LNCaP clone FGC (cell line): Measurements from ENCODE around the gene MEPCE.
"Not testable (repeated sequence)": the region's sequence is repeated elsewhere in the genome, so short reads cannot be mapped to it uniquely, and the experiment has no call there.

Experiments used
- DNase-seq: peaks from one replicate; pipeline ENCODE4 v3.0.0-alpha.2; 2011; ENCODE audit warnings: low read depth
- H3K4me3 ChIP-seq: 2 replicates; pipeline ENCODE4 v1.5.1; 2011; ENCODE audit warnings: mild to moderate bottlenecking, low read depth, low read length, control low read depth
- CTCF ChIP-seq: IDR thresholded peaks from 2 replicates; pipeline ENCODE4 v1.5.1; 2012; ENCODE audit warnings: mild to moderate bottlenecking; ENCODE audit not compliant: control insufficient read depth, insufficient read depth; ENCODE audit errors: extremely low read depth

Gene MEPCE

GRCh38 chr7:100429637-100430492 is at the start of gene MEPCE:
Gene MEPCE (plus strand): TSS chr7:100429831. CDS start chr7:100430019, 188 bp downstream.
- TF ChIP-seq CTCF, result no peak
- peak within 1 kb of the TSS; percentile 92 for H3K4me3 ChIP-seq
- DNase-seq, result peak; percentile 69

GRCh38 chr7:100380196-100380595 is 49.4 kb upstream of the MEPCE start:
- no peak for TF ChIP-seq CTCF
- DNase-seq, result no peak
- no peak overlapping the region for H3K4me3 ChIP-seq

GRCh38 chr7:100381531-100382233 is 47.9 kb upstream of the MEPCE start:
- not testable (repeated sequence) for DNase-seq, H3K4me3 ChIP-seq

GRCh38 chr7:100382234-100382853 is 47.3 kb upstream of the MEPCE start:
- H3K4me3 ChIP-seq, DNase-seq: not testable (repeated sequence)

GRCh38 chr7:100384628-100385294 is 44.9 kb upstream of the MEPCE start:
- no peak for DNase-seq
- no peak for TF ChIP-seq CTCF
- no peak overlapping the region for H3K4me3 ChIP-seq

- DNase-seq, result no peak
- no peak overlapping the region for H3K4me3 ChIP-seq
- no peak for TF ChIP-seq CTCF
Measured at GRCh38 chr7:100386940-100387339, 42.7 kb upstream of the MEPCE start.

- H3K4me3 ChIP-seq, result no peak overlapping the region
- no peak for TF ChIP-seq CTCF
- no peak for DNase-seq
Measured at GRCh38 chr7:100387695-100388094, 41.9 kb upstream of the MEPCE start.
